Left kidney (tissue), 2 donors: ENCODE data around the gene DOHH. TPM values are rescaled to one million over a fixed set of nuclear protein-coding genes. Genes with fewer than 3 reads are reported as not detected.
"Not testable (repeated sequence)": the region's sequence is repeated elsewhere in the genome, so short reads cannot be mapped to it uniquely, and the experiment has no call there.

ENCODE experiments used
- DNase-seq: peaks from one replicate; pipeline ENCODE4 v3.0.0-alpha.2; 2013
- polyA plus RNA-seq: library from polyadenylated mRNA; unstranded; fragments of 120-200 nt; gene quantifications from one replicate; pipeline ENCODE4 v1.2.1, GENCODE V29; 2013; ENCODE audit not compliant: insufficient read length

Gene DOHH
- polyA plus RNA-seq, 1 donor: 5.2 TPM

- DNase-seq: no peak
Measured at GRCh38 chr19:3520166-3521103, 20.0 kb upstream of the DOHH start.

- DNase-seq: no peak
Measured at GRCh38 chr19:3519126-3519525, 18.7 kb upstream of the DOHH start.

- no peak for DNase-seq
Measured at GRCh38 chr19:3518659-3519058, 18.2 kb upstream of the DOHH start.

GRCh38 chr19:3518255-3518654 is 17.8 kb upstream of the DOHH start:
- no peak for DNase-seq

GRCh38 chr19:3517638-3518037 is 17.2 kb upstream of the DOHH start:
- DNase-seq: no peak

- DNase-seq: no peak
Measured at GRCh38 chr19:3516675-3517207, 16.3 kb upstream of the DOHH start.

GRCh38 chr19:3515891-3516422 is 15.5 kb upstream of the DOHH start:
- DNase-seq: no peak

GRCh38 chr19:3514930-3515329 is 14.5 kb upstream of the DOHH start:
- DNase-seq: no peak

- no peak for DNase-seq
Measured at GRCh38 chr19:3513229-3514140, 13.0 kb upstream of the DOHH start.

- no peak for DNase-seq
Measured at GRCh38 chr19:3512562-3513228, 12.2 kb upstream of the DOHH start.

GRCh38 chr19:3511506-3512251 is 11.2 kb upstream of the DOHH start:
- DNase-seq: no peak

- DNase-seq: no peak
Measured at GRCh38 chr19:3510727-3511126, 10.3 kb upstream of the DOHH start.

- no peak for DNase-seq
Measured at GRCh38 chr19:3509566-3509989, 9.1 kb upstream of the DOHH start.

GRCh38 chr19:3508771-3509535 is 8.5 kb upstream of the DOHH start:
- no peak for DNase-seq

- DNase-seq: not testable (repeated sequence)
Measured at GRCh38 chr19:3508121-3508661, 7.7 kb upstream of the DOHH start.

- no peak for DNase-seq
Measured at GRCh38 chr19:3507371-3508120, 7.1 kb upstream of the DOHH start.

- DNase-seq: no peak
Measured at GRCh38 chr19:3506384-3507340, 6.2 kb upstream of the DOHH start.
